ENCODE measurements around the gene TAL1. TPM values are rescaled to one million over a fixed set of nuclear protein-coding genes. Genes with fewer than 3 reads are reported as not detected.
"Not testable (repeated sequence)": the region's sequence is repeated elsewhere in the genome, so short reads cannot be mapped to it uniquely, and the experiment has no call there.

TAL1 gene
- total RNA-seq: not detected
- not detected for polyA plus RNA-seq

DNA sequence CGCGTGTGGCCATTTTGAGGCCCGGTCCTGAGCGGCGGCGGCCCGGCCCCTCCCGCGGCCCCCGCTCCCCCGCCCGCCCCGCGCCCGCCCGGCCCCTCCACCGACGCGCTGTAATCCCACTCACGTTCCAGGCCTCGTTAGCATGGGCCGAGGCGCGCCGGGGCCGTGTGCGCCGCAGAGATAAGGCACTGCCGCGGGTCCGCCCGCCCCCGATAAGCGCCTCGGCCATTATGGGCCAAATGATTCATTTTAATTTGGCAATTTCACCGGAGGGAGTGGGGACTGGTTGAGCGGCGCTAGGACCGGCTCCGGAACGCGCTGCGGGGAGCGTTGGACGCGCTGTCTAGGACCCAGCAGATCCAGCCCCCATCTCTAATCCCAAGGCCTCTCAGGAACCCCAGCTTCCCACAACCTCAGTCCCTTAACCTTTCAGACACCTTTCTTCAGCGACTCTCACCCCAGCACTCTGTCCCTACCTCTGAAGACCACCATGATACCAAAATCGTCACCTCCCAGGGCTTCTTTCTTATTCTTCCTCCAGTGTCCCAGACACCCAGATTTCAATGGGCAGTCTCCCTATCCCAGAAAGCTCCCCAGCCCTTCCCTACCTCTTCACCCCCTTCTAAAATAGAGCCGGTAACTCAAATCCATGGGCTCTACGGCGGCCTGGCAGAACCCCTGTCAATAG, at the start of gene TAL1:
TSS of gene TAL1 (minus strand) at position 39 of the 688 bp plus-strand sequence. CDS start 6,337 bp downstream, outside the sequence.
- ChIA-PET POLR2A (ENCODE audit: partially characterized antibody) (no interaction called here), CTCF (ENCODE audit: partially characterized antibody) (no interaction called here)
- peaks cover 50% of the 10 kb centered on the region for H3K27me3 ChIP-seq (ENCODE audit: insufficient read depth, low read length)
- H3K4me1 ChIP-seq (ENCODE audit: insufficient read depth, low read length): peaks cover 33% of the 10 kb centered on the region
- H3K27me3 Mint-ChIP-seq: peaks cover 57 to 65% of the 10 kb centered on the region in 2 donors
- H3K4me1 Mint-ChIP-seq: peaks cover 13 to 39% (median 26%) of the 10 kb centered on the region in 4 donors
- peak within 1 kb of the TSS; percentile 68 to 90 (median 84) for H3K4me3 Mint-ChIP-seq
- intact Hi-C loops (cut with micrococcal nuclease): no loop called here
- H3K9me3 ChIP-seq (ENCODE audit: control insufficient read depth in 1 of 2, low read length in 2 of 2): no peaks in the 10 kb centered on the region
- peak within 1 kb of the TSS in 4 of 7 donors; percentile 25 to 76 (median 30) for H3K27ac Mint-ChIP-seq
- no peaks in the 10 kb centered on the region for H3K36me3 Mint-ChIP-seq
- H3K9me3 Mint-ChIP-seq: peaks cover 0 to 5% (median 0%) of the 10 kb centered on the region in 8 donors
- no peak within 1 kb of the TSS for H3K27ac ChIP-seq (ENCODE audit: low read depth, low read length)
- peak within 1 kb of the TSS; percentile 50 to 56 for H3K4me3 ChIP-seq (ENCODE audit: low read length in 2 of 2)
- DNase-seq: no peak
- no peaks in the 10 kb centered on the region for H3K36me3 ChIP-seq (ENCODE audit: insufficient read depth, low read length)

DNA sequence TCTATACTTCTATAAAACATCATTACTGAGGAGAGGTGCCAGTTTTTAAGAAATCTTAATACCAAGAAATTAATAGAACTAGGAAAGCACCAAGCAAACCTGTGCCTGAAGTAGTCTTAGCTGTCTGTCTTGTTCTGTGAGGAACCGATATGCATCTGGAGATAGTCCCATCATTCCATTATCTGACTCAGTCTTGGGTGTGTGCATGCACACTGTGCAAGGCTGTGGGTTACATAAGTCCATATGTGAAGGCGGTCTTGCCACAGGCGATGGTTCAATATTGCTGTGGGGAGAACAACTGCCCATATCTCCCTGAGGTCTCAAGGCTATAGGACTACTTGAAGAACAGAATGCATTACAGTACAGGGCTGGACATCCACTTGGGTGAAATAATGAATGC, 48.1 kb upstream of the TAL1 start:
- no peaks in the 10 kb centered on the region for H3K36me3 ChIP-seq (ENCODE audit: insufficient read depth, low read length)
- intact Hi-C loops (cut with micrococcal nuclease): no loop called here
- CTCF ChIA-PET (ENCODE audit: partially characterized antibody): no interaction called here
- no peak overlapping the region for H3K4me3 ChIP-seq (ENCODE audit: low read length in 2 of 2)
- no peak overlapping the region for H3K4me3 Mint-ChIP-seq
- H3K27ac ChIP-seq (ENCODE audit: low read depth, low read length): no peak overlapping the region
- H3K36me3 Mint-ChIP-seq: peaks cover 0 to 4% of the 10 kb centered on the region in 2 donors
- no peaks in the 10 kb centered on the region for H3K9me3 ChIP-seq (ENCODE audit: control insufficient read depth in 1 of 2, low read length in 2 of 2)
- no peaks in the 10 kb centered on the region for H3K4me1 ChIP-seq (ENCODE audit: insufficient read depth, low read length)
- H3K27ac Mint-ChIP-seq: no peak overlapping the region
- no peaks in the 10 kb centered on the region for H3K9me3 Mint-ChIP-seq
- no peak for DNase-seq
- H3K4me1 Mint-ChIP-seq: no peaks in the 10 kb centered on the region
- no peaks in the 10 kb centered on the region for H3K27me3 Mint-ChIP-seq
- POLR2A ChIA-PET (ENCODE audit: partially characterized antibody): no interaction called here
- H3K27me3 ChIP-seq (ENCODE audit: insufficient read depth, low read length): no peaks in the 10 kb centered on the region

DNA sequence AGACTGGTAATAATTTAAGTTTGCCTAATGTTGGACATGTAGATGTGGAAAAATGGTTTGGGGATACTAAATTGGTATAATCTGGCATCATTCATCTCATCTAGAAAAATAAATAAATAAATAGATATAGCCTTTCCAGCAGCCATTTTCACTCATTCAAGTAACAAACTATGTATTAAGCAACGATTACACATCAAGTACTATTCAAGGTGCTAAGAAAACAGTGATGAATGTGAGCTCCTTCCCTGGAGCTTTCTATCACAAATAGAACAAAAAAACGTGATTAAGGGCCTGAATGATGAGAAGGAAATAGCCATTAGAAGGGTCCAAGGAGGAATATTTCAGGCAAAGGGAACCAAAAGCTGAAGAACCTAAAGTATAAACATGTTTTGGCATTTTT, 44.8 kb upstream of the TAL1 start:
- no peaks in the 10 kb centered on the region for H3K27me3 ChIP-seq (ENCODE audit: insufficient read depth, low read length)
- H3K27ac ChIP-seq (ENCODE audit: low read depth, low read length): no peak overlapping the region
- Mint-ChIP-seq H3K4me3 (no peak overlapping the region), H3K27me3 (no peaks in the 10 kb centered on the region), H3K27ac (no peak overlapping the region), H3K36me3 (peaks cover 0 to 4% of the 10 kb centered on the region in 2 donors), H3K4me1 (peaks cover 0 to 2% (median 0%) of the 10 kb centered on the region in 4 donors), H3K9me3 (no peaks in the 10 kb centered on the region)
- no peaks in the 10 kb centered on the region for H3K4me1 ChIP-seq (ENCODE audit: insufficient read depth, low read length)
- intact Hi-C loops (cut with micrococcal nuclease): no loop called here
- no peak overlapping the region for H3K4me3 ChIP-seq (ENCODE audit: low read length in 2 of 2)
- DNase-seq: no peak
- POLR2A ChIA-PET (ENCODE audit: partially characterized antibody): no interaction called here
- no peaks in the 10 kb centered on the region for H3K36me3 ChIP-seq (ENCODE audit: insufficient read depth, low read length)
- H3K9me3 ChIP-seq (ENCODE audit: control insufficient read depth in 1 of 2, low read length in 2 of 2): no peaks in the 10 kb centered on the region
- CTCF ChIA-PET (ENCODE audit: partially characterized antibody): interaction anchor here (1.2 kb wide), 1 partner anchor 14 kb away, joined by 3 read pairs; no protein-coding TSS in a partner anchor

DNA sequence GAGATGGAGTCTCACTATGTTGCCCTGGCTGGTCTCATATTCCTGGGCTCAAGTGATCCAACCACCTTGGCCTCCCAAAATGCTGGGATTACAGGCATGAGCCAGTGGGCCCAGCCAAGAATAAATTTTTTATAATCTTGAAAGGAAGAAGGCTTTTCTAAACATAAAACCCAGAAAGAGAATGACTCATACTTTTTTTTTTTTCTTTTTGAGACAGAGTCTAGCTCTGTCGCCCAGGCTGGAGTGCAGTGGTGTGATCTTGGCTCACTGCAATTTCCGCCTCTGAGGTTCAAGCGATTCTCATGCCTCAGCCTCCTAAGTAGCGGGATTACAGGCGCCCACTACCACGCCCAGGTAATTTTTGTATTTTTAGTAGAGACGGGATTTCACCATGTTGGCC, 43.8 kb upstream of the TAL1 start:
- H3K36me3 ChIP-seq (ENCODE audit: insufficient read depth, low read length); H3K4me1 Mint-ChIP-seq; H3K27ac ChIP-seq (ENCODE audit: low read depth, low read length); H3K36me3 Mint-ChIP-seq; H3K4me3 ChIP-seq (ENCODE audit: low read length in 2 of 2); H3K27ac Mint-ChIP-seq; DNase-seq; POLR2A ChIA-PET (ENCODE audit: partially characterized antibody); H3K27me3 ChIP-seq (ENCODE audit: insufficient read depth, low read length); H3K4me1 ChIP-seq (ENCODE audit: insufficient read depth, low read length); H3K4me3 Mint-ChIP-seq; H3K9me3 ChIP-seq (ENCODE audit: control insufficient read depth in 1 of 2, low read length in 2 of 2); intact Hi-C loops (cut with micrococcal nuclease); H3K9me3 Mint-ChIP-seq; H3K27me3 Mint-ChIP-seq: not testable (repeated sequence)
- CTCF ChIA-PET (ENCODE audit: partially characterized antibody): interaction anchor here (0.8 kb wide), 1 partner anchor 13 kb away, joined by 3 read pairs; no protein-coding TSS in a partner anchor

DNA sequence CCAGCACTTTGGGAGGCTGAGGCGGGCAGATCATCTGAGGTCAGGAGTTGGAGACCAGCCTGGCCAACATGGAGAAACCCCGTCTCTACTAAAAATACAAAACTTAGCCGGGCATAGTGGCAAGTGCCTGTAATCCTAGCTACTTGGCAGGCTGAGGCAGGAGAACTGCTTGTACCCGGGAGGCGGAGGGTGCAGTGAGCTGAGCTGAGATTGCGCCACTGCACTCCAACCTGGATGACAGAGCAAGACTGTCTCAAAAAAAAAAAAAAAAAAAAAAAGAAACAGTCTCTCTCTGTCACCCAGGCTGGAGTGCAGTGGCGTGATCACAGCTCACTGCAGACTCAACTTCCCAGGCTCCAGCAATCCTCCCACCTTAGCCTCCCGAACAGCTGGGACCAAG, 33.5 kb upstream of the TAL1 start:
- H3K9me3 Mint-ChIP-seq; H3K27me3 ChIP-seq (ENCODE audit: insufficient read depth, low read length); H3K4me3 ChIP-seq (ENCODE audit: low read length in 2 of 2); H3K9me3 ChIP-seq (ENCODE audit: control insufficient read depth in 1 of 2, low read length in 2 of 2); H3K36me3 ChIP-seq (ENCODE audit: insufficient read depth, low read length); H3K4me1 ChIP-seq (ENCODE audit: insufficient read depth, low read length); H3K27ac Mint-ChIP-seq; H3K4me1 Mint-ChIP-seq; H3K27ac ChIP-seq (ENCODE audit: low read depth, low read length); H3K27me3 Mint-ChIP-seq; POLR2A ChIA-PET (ENCODE audit: partially characterized antibody); H3K4me3 Mint-ChIP-seq; intact Hi-C loops (cut with micrococcal nuclease); DNase-seq; H3K36me3 Mint-ChIP-seq: not testable (repeated sequence)
- CTCF ChIA-PET (ENCODE audit: partially characterized antibody): interaction anchor here (1.1 kb wide), 2 partner anchors 72 to 86 kb away, joined by 3 read pairs; no protein-coding TSS in a partner anchor

DNA sequence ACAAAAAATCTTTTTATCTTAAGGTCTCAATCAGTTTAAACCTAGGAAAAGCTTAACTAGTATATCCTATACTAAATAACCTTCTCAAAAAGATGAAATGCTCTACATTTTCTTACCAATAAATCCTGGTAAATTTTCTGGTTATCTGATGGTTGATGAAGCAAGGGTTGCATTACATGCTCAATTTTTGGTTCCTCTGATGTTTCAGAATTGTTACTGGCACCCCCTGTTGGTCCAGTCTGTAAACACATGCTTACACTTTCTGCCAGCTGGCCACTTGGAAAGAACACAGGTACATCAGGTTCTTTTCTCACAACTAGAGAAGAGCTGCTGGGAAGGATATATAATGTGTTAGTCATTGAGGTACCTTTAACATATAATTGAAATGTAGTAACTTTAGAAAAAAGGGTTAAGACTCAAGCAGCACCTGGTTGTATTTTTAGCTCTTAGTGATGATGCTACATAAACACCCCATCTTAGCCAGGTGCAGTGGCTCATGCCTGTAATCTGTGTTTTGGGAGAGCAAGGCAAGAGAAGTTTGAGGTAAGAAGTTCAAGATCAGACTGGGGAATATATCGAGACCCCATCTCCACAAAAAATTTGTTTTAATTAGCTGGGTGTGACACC, 30.9 kb upstream of the TAL1 start:
- ChIA-PET CTCF (ENCODE audit: partially characterized antibody) (interaction anchor here (0.6 to 4.0 kb wide), 26 partner anchors 9 to 175 kb away, joined by 3 to 67 read pairs (median 4); partner anchors contain the start of genes CMPK1, FOXD2, PDZK1IP1 and STIL), POLR2A (ENCODE audit: partially characterized antibody) (interaction anchor here (1.2 to 1.5 kb wide), 2 partner anchors 9 to 72 kb away, joined by 3 to 4 read pairs; no protein-coding TSS in a partner anchor)
- Mint-ChIP-seq H3K4me3 (no peak overlapping the region), H3K27ac (no peak overlapping the region), H3K36me3 (no peaks in the 10 kb centered on the region), H3K9me3 (no peaks in the 10 kb centered on the region), H3K4me1 (no peaks in the 10 kb centered on the region), H3K27me3 (no peaks in the 10 kb centered on the region)
- no peaks in the 10 kb centered on the region for H3K27me3 ChIP-seq (ENCODE audit: insufficient read depth, low read length)
- no peaks in the 10 kb centered on the region for H3K36me3 ChIP-seq (ENCODE audit: insufficient read depth, low read length)
- intact Hi-C loops (cut with micrococcal nuclease): loop anchor here (1.0 kb wide), 1 partner anchor 70 kb away; no protein-coding TSS in a partner anchor
- H3K9me3 ChIP-seq (ENCODE audit: control insufficient read depth in 1 of 2, low read length in 2 of 2): no peaks in the 10 kb centered on the region
- no peak overlapping the region for H3K4me3 ChIP-seq (ENCODE audit: low read length in 2 of 2)
- H3K4me1 ChIP-seq (ENCODE audit: insufficient read depth, low read length): no peaks in the 10 kb centered on the region
- peak in 4 of 5 donors; percentile 8 to 32 (median 16) for DNase-seq
- H3K27ac ChIP-seq (ENCODE audit: low read depth, low read length): no peak overlapping the region

DNA sequence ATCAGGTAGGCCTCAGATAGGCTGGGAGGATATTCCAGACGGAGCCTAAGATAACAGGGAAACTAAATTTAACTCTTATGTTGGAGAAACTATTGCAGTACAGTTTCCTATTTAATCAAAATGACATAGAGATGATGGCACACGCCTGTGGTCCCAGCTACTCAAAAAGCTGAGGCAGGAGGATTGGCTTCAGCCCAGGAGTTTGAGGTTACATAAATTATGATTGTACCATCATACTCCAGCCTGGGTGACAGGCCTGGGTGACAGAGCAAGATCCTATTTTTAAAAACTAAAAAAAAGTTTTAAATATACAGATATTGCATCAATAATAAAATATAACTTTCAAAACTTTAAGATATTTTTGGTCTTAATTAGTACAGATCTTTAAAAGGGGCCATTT, 25.2 kb upstream of the TAL1 start:
- H3K27me3 ChIP-seq (ENCODE audit: insufficient read depth, low read length): no peaks in the 10 kb centered on the region
- H3K4me1 Mint-ChIP-seq: no peaks in the 10 kb centered on the region
- H3K4me3 ChIP-seq (ENCODE audit: low read length in 2 of 2): no peak overlapping the region
- H3K4me1 ChIP-seq (ENCODE audit: insufficient read depth, low read length): no peaks in the 10 kb centered on the region
- no peaks in the 10 kb centered on the region for H3K9me3 ChIP-seq (ENCODE audit: control insufficient read depth in 1 of 2, low read length in 2 of 2)
- H3K27ac Mint-ChIP-seq: no peak overlapping the region
- no peak for DNase-seq
- H3K27ac ChIP-seq (ENCODE audit: low read depth, low read length): no peak overlapping the region
- no peak overlapping the region for H3K4me3 Mint-ChIP-seq
- POLR2A ChIA-PET (ENCODE audit: partially characterized antibody): no interaction called here
- no peaks in the 10 kb centered on the region for H3K27me3 Mint-ChIP-seq
- no peaks in the 10 kb centered on the region for H3K36me3 Mint-ChIP-seq
- intact Hi-C loops (cut with micrococcal nuclease): no loop called here
- H3K36me3 ChIP-seq (ENCODE audit: insufficient read depth, low read length): no peaks in the 10 kb centered on the region
- CTCF ChIA-PET (ENCODE audit: partially characterized antibody): no interaction called here
- H3K9me3 Mint-ChIP-seq: no peaks in the 10 kb centered on the region
